Endometrium (tissue), 2 donors: ENCODE measurements around the gene PLA2G2F.

Experiments used
- FAIRE-seq: peaks from 2 replicates; lab custom pipeline; 2012; peaks lifted over from hg19 to GRCh38; lab: Jason Lieb, UNC
- donor health status: control.
- donor health status: control.

The PLA2G2F gene

GRCh38 chr1:20191266-20191825, 52.2 kb downstream of the PLA2G2F start:
- FAIRE-seq: no peak

- no peak for FAIRE-seq
Observed at GRCh38 chr1:20192364-20192763, 53.2 kb downstream of the PLA2G2F start.

- no peak for FAIRE-seq
Observed at GRCh38 chr1:20192871-20193411, 53.8 kb downstream of the PLA2G2F start.

GRCh38 chr1:20194224-20194623, 55.1 kb downstream of the PLA2G2F start:
- FAIRE-seq: no peak

- FAIRE-seq: peak; percentile 82
Observed at GRCh38 chr1:20194757-20195461, 55.8 kb downstream of the PLA2G2F start.

GRCh38 chr1:20195462-20195780, 56.3 kb downstream of the PLA2G2F start:
- FAIRE-seq: no peak

GRCh38 chr1:20197329-20197791, 58.2 kb downstream of the PLA2G2F start:
- FAIRE-seq: no peak

GRCh38 chr1:20198296-20198695, 59.2 kb downstream of the PLA2G2F start:
- no peak for FAIRE-seq

- no peak for FAIRE-seq
Observed at GRCh38 chr1:20198918-20199317, 59.8 kb downstream of the PLA2G2F start.

- no peak for FAIRE-seq
Observed at GRCh38 chr1:20199403-20199802, 60.3 kb downstream of the PLA2G2F start.

- no peak for FAIRE-seq
Observed at GRCh38 chr1:20199840-20200239, 60.7 kb downstream of the PLA2G2F start.
